GM23248 (cell line): ENCODE measurements around the gene SLITRK2. TPM values are rescaled to one million over a fixed set of nuclear protein-coding genes. Genes with fewer than 3 reads are reported as not detected.

Experiments
- DNase-seq: peaks from one replicate; pipeline ENCODE4 v3.0.0-alpha.2; 2015
- H2AFZ ChIP-seq: fragments of 200-600 bp; sonication (generic); 2 replicates; pipeline ENCODE4 v1.6.1; 2016; ENCODE audit warnings: antibody characterized with exemption
- H3F3A ChIP-seq: fragments of 200-600 bp; sonication (generic); 2 replicates; pipeline ENCODE4 v1.6.1; 2016; ENCODE audit warnings: mild to moderate bottlenecking, antibody characterized with exemption, mixed run types; ENCODE audit not compliant: insufficient read depth
- H3K27ac ChIP-seq: fragments of 200-600 bp; sonication (generic); 2 replicates; pipeline ENCODE4 v1.5.1; 2016; ENCODE audit warnings: mild to moderate bottlenecking
- H3K27me3 ChIP-seq: fragments of 200-600 bp; sonication (generic); replicated peaks from 2 replicates; pipeline ENCODE4 v1.6.1; 2016; ENCODE audit warnings: mild to moderate bottlenecking; ENCODE audit not compliant: insufficient read depth
- H3K36me3 ChIP-seq: fragments of 200-600 bp; sonication (generic); 2 replicates; pipeline ENCODE4 v1.6.1; 2016; ENCODE audit warnings: low read depth, mild to moderate bottlenecking
- H3K4me1 ChIP-seq: fragments of 200-600 bp; sonication (generic); 2 replicates; pipeline ENCODE4 v1.6.1; 2016; ENCODE audit warnings: mild to moderate bottlenecking; ENCODE audit not compliant: insufficient read depth
- H3K4me2 ChIP-seq: fragments of 200-600 bp; sonication (generic); one replicate; pipeline ENCODE4 v1.6.1; 2016; ENCODE audit warnings: mild to moderate bottlenecking; ENCODE audit not compliant: unreplicated experiment
- H3K4me3 ChIP-seq: fragments of 200-600 bp; sonication (generic); 2 replicates; pipeline ENCODE4 v1.5.1; 2016; ENCODE audit warnings: mild to moderate bottlenecking
- H3K79me2 ChIP-seq: fragments of 200-600 bp; sonication (generic); 2 replicates; pipeline ENCODE4 v1.6.1; 2016; ENCODE audit warnings: mild to moderate bottlenecking; ENCODE audit not compliant: insufficient read depth
- H3K9ac ChIP-seq: fragments of 200-600 bp; sonication (generic); 2 replicates; pipeline ENCODE4 v1.6.1; 2016; ENCODE audit warnings: mild to moderate bottlenecking
- H3K9me2 ChIP-seq: fragments of 200-600 bp; sonication (generic); 2 replicates; pipeline ENCODE4 v1.6.1; 2016; ENCODE audit warnings: mixed run types, mild to moderate bottlenecking, moderate library complexity; ENCODE audit not compliant: insufficient read depth
- H3K9me3 ChIP-seq: fragments of 200-600 bp; sonication (generic); one replicate; pipeline ENCODE4 v1.6.1; 2017; ENCODE audit warnings: low read depth
- H4K20me1 ChIP-seq: fragments of 200-600 bp; sonication (generic); 2 replicates; pipeline ENCODE4 v1.6.0; 2016; ENCODE audit not compliant: insufficient read depth
- EZH2 ChIP-seq: fragments of 200-600 bp; sonication (generic); IDR thresholded peaks from 2 replicates; pipeline ENCODE4 v1.6.1; 2018; ENCODE audit warnings: antibody characterized with exemption, mild to moderate bottlenecking; ENCODE audit not compliant: insufficient read depth, poor library complexity, severe bottlenecking
- EZH2phosphoT487 ChIP-seq: fragments of 200-600 bp; sonication (generic); IDR thresholded peaks from 2 replicates; pipeline ENCODE4 v1.6.1; 2018; ENCODE audit warnings: antibody characterized with exemption, moderate library complexity, mild to moderate bottlenecking, low read depth; ENCODE audit not compliant: insufficient read depth
- WGBS, 2 experiments: methylation state at CpG; one replicate each; pipeline ENCODE4 v1.1.6; 2015 to 2017; ENCODE audit warnings: low lambda C conversion rate in 2 of 2, low coverage in 1 of 2; ENCODE audit errors: missing lambda C conversion rate in 2 of 2; 5-methylcytosine and 5-hydroxymethylcytosine counted together
- in situ Hi-C: fragments of 300-500 bp; cut with MboI; formaldehyde crosslinking; loops from 2 replicates; pipeline ENCODE4 v1.15.0; 2020
- polyA plus RNA-seq: library from polyadenylated mRNA; unstranded; fragments of >200 nt; fragmentation: Nextera tagmentation; extraction: Ambion mirVana; gene quantifications from 2 replicates; pipeline ENCODE4 v1.2.1, GENCODE V29; 2016
- total RNA-seq: library from RNA; depleted of rRNA; stranded (reverse); fragments of >200 nt; shearing (Covaris generic); gene quantifications from 2 replicates; pipeline ENCODE4 v1.2.3, GENCODE V29; 2014

SLITRK2 gene
- total and polyA plus RNA-seq, 2 experiments from 2014 or later = not detected

DNA sequence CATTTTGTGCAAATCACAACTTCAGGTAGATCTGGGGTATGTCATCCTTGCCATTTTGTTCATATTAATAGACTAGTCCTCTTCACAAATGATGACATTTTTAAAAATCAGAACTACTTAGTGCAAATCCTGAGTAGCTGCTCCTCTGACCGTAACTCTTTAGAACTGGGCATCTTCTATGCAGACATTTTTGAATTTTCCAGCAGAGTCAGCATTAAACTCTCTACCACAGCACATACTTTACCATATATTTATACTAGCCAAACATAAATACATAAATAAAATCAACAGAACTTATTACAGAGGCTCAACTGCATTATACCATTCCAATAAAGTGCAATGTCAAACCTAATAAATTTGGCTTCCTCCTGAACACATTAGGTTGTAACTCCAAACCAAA is 4.5 kb upstream of the SLITRK2 start:
- WGBS, 2 experiments = 43 to 55% methylated on average over 1 of the region's 1 CpG
- H3K4me3 ChIP-seq = no peak overlapping the region
- in situ Hi-C loops = no loop called here
- no peak overlapping the region for H3K27ac ChIP-seq
- H3K4me2 ChIP-seq = no peak overlapping the region
- DNase-seq = no peak
- no peaks in the 10 kb centered on the region for H3K9me2 ChIP-seq
- no peaks in the 10 kb centered on the region for H3F3A ChIP-seq
- no peak for TF ChIP-seq EZH2phosphoT487
- no peak for TF ChIP-seq EZH2
- H3K4me1 ChIP-seq = no peaks in the 10 kb centered on the region
- H3K9ac ChIP-seq = no peak overlapping the region
- H3K27me3 ChIP-seq = no peaks in the 10 kb centered on the region; the same call in 1 of the 2 replicates
- no peaks in the 10 kb centered on the region for H3K36me3 ChIP-seq
- no peaks in the 10 kb centered on the region for H4K20me1 ChIP-seq
- no peaks in the 10 kb centered on the region for H3K79me2 ChIP-seq
- H2AFZ ChIP-seq = no peak overlapping the region
- H3K9me3 ChIP-seq = no peaks in the 10 kb centered on the region

GRCh38 chrX:145816601-145817315 is 871 bp upstream of the SLITRK2 start:
- no peak overlapping the region for H3K4me3 ChIP-seq
- H4K20me1 ChIP-seq = no peaks in the 10 kb centered on the region
- H3K4me2 ChIP-seq = no peak overlapping the region
- WGBS, 2 experiments = 4 to 12% methylated on average over 20 of the region's 20 CpGs
- DNase-seq = no peak
- TF ChIP-seq EZH2 = no peak
- no peak for TF ChIP-seq EZH2phosphoT487
- in situ Hi-C loops = no loop called here
- H3F3A ChIP-seq = no peaks in the 10 kb centered on the region
- H3K27ac ChIP-seq = no peak overlapping the region
- no peak overlapping the region for H3K9ac ChIP-seq
- H3K79me2 ChIP-seq = no peaks in the 10 kb centered on the region
- H3K4me1 ChIP-seq = no peaks in the 10 kb centered on the region
- no peaks in the 10 kb centered on the region for H3K36me3 ChIP-seq
- H3K9me3 ChIP-seq = no peaks in the 10 kb centered on the region
- H2AFZ ChIP-seq = no peak overlapping the region
- no peaks in the 10 kb centered on the region for H3K9me2 ChIP-seq
- no peaks in the 10 kb centered on the region; the same call in 1 of the 2 replicates for H3K27me3 ChIP-seq

- in situ Hi-C loops = no loop called here
- no peak for DNase-seq
- Histone ChIP-seq H3K27me3 (no peaks in the 10 kb centered on the region; the same call in 1 of the 2 replicates), H3K9me3 (no peaks in the 10 kb centered on the region), H3F3A (no peaks in the 10 kb centered on the region), H3K4me1 (no peaks in the 10 kb centered on the region), H3K9me2 (no peaks in the 10 kb centered on the region), H3K79me2 (no peaks in the 10 kb centered on the region), H3K4me2 (no peak overlapping the region), H3K4me3 (no peak overlapping the region), H3K27ac (no peak overlapping the region), H4K20me1 (no peaks in the 10 kb centered on the region), H3K9ac (no peak overlapping the region), H3K36me3 (no peaks in the 10 kb centered on the region), H2AFZ (no peak overlapping the region)
- no peak for TF ChIP-seq EZH2phosphoT487
- 0 to 5% methylated on average over 13 to 36 of the region's 70 CpGs for WGBS, 2 experiments
These were observed 821 bp downstream of the SLITRK2 start for GRCh38 chrX:145818186-145819113.

- Histone ChIP-seq H3K4me2 (no peak overlapping the region), H3K36me3 (no peaks in the 10 kb centered on the region), H3K9me3 (no peaks in the 10 kb centered on the region), H3K4me1 (no peaks in the 10 kb centered on the region), H3K9ac (no peak overlapping the region), H3K27me3 (no peaks in the 10 kb centered on the region; the same call in 1 of the 2 replicates), H3K27ac (no peak overlapping the region), H3F3A (no peaks in the 10 kb centered on the region), H2AFZ (no peak overlapping the region), H4K20me1 (no peaks in the 10 kb centered on the region), H3K9me2 (no peaks in the 10 kb centered on the region), H3K79me2 (no peaks in the 10 kb centered on the region), H3K4me3 (no peak overlapping the region)
- no peak for DNase-seq
- TF ChIP-seq EZH2phosphoT487 = no peak
- no peak for TF ChIP-seq EZH2
- in situ Hi-C loops = no loop called here
- 9% methylated on average over 1 of the region's 1 CpG; no CpG with 5 or more reads in 1 of the 2 experiments for WGBS, 2 experiments
These were observed 3.2 kb downstream of the SLITRK2 start for GRCh38 chrX:145820825-145821224.
